ENCODE measurements around the gene IFNW1.

Gene IFNW1

DNA sequence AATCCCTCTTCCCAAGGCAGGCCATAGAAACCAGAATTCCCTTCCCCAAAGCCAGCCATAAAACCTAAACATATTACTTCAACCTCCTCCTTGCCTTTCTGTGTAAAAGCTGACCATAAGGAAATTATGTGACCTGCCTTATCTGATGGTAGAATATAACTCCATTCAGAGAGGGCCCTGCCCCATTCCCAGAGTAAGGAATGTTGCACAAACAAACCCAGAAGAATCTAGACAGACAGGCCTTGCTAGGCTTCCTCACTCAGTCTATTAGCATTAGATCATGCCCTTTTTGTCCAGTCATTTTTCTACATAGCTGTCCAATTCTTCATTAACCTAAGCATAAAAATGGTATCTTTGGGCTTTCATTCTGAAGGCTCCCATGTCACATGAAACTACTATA is 46.1 kb downstream of the IFNW1 start:
- H3K4me3 Mint-ChIP-seq, result no peak overlapping the region
- peaks cover 4% of the 10 kb centered on the region for H3K9me3 Mint-ChIP-seq
- H3K36me3 Mint-ChIP-seq (ENCODE audit: low read depth), result peaks cover 2% of the 10 kb centered on the region
- no peak for DNase-seq (ENCODE audit: low spot score)
- H3K27ac Mint-ChIP-seq, result peak overlapping the region; percentile 82
- peaks cover 33% of the 10 kb centered on the region for H3K4me1 Mint-ChIP-seq (ENCODE audit: low read depth)
- H3K27me3 Mint-ChIP-seq (ENCODE audit: low read depth), result peaks cover 4% of the 10 kb centered on the region

Measured in T-helper 2 cell treated with Interferon-gamma antibody and Interleukin-4, amounts not matched to agents 5 μg/mL and 100 μg/mL, for 36 hours (primary cell).